GM12878 (cell line): ENCODE measurements around the gene JKAMP. TPM values are rescaled to one million over a fixed set of nuclear protein-coding genes. Genes with fewer than 3 reads are reported as not detected.
A peak's percentile ranks its signal among the peaks of the same experiment; 100 is the strongest.

ENCODE experiments used
- ATAC-seq: fragments of 200-7000 bp; cut with Tn5 transposase; 3 replicates; pipeline ENCODE4 v1.9.1; 2020; ENCODE audit warnings: mild to moderate bottlenecking, moderate library complexity
- BruUV-seq: library from RNA; stranded (reverse); fragments of 400-500 nt; replicated peaks from 2 replicates; lab custom pipeline; 2021; lab: Mats Ljungman, UMichigan
- CTCF ChIA-PET: fragments of 300-600 bp; sonication (Branson Sonifier 250); formaldehyde crosslinking; extraction: SDS; loops from one replicate; lab custom pipeline; 2021; ENCODE audit warnings: inconsistent platforms; lab: Yijun Ruan, JAX
- POLR2A ChIA-PET: fragments of 350-600 bp; formaldehyde crosslinking; extraction: SDS; loops from one replicate; lab custom pipeline; 2021; ENCODE audit warnings: inconsistent platforms; lab: Charles Lee
- RAD21 ChIA-PET: fragments of 300-600 bp; sonication (Branson Sonifier 250); formaldehyde crosslinking; loops from one replicate; lab custom pipeline; 2023; ENCODE audit warnings: antibody characterized with exemption; ENCODE audit not compliant: unreplicated experiment; lab: Charles Lee
- SMC1A ChIA-PET: fragments of 300-600 bp; sonication (Branson Sonifier 250); formaldehyde crosslinking; loops from one replicate; lab custom pipeline; 2023; ENCODE audit not compliant: unreplicated experiment, uncharacterized antibody; lab: Charles Lee
- DNase-seq: peaks from one replicate; pipeline ENCODE4 v3.0.0-alpha.2; 2011; ENCODE audit warnings: low read depth, low spot score
- FAIRE-seq: peaks from 3 replicates; lab custom pipeline; 2011; peaks lifted over from hg19 to GRCh38; lab: Jason Lieb, UNC
- H2AFZ ChIP-seq: 2 replicates; pipeline ENCODE4 v1.6.0; 2011; ENCODE audit warnings: low read depth, low read length, control low read depth; ENCODE audit not compliant: control insufficient read depth
- H3K27ac ChIP-seq: 2 replicates; pipeline ENCODE4 v1.5.1; 2011; ENCODE audit warnings: control low read depth; ENCODE audit not compliant: control insufficient read depth, insufficient read depth
- H3K27me3 ChIP-seq, 2 experiments: replicated peaks in 1 of 2; 2 replicates each; pipeline versions ENCODE4 v1.6.0 to v1.6.1; 2011; ENCODE audit warnings: low read length in 1 of 2; ENCODE audit not compliant: control insufficient read depth in 2 of 2, insufficient read depth in 2 of 2
- H3K36me3 ChIP-seq, 2 experiments: 2 replicates each; pipeline ENCODE4 v1.5.1; 2011; ENCODE audit warnings: low read length in 1 of 2; ENCODE audit not compliant: control insufficient read depth in 2 of 2, insufficient read depth in 2 of 2
- H3K4me1 ChIP-seq: 2 replicates; pipeline ENCODE4 v1.6.1; 2011; ENCODE audit warnings: mild to moderate bottlenecking, low read length, moderate library complexity, mixed read lengths; ENCODE audit not compliant: control insufficient read depth, insufficient read depth
- H3K4me2 ChIP-seq: 2 replicates; pipeline ENCODE4 v1.6.0; 2011; ENCODE audit warnings: control low read depth; ENCODE audit not compliant: control insufficient read depth, insufficient read depth
- H3K4me3 ChIP-seq: fragments of 200-600 bp; sonication (generic); 2 replicates; pipeline ENCODE4 v1.5.1; 2016
- H3K79me2 ChIP-seq: 2 replicates; pipeline ENCODE4 v1.6.0; 2011; ENCODE audit warnings: low read length; ENCODE audit not compliant: control insufficient read depth, insufficient read depth
- H3K9ac ChIP-seq: 2 replicates; pipeline ENCODE4 v1.8.0; 2011; ENCODE audit warnings: low read length, control low read depth, mixed read lengths; ENCODE audit not compliant: control insufficient read depth, insufficient read depth
- H3K9me3 ChIP-seq: replicated peaks from 3 replicates; pipeline ENCODE4 v1.5.1; 2011; ENCODE audit warnings: mild to moderate bottlenecking, low read length; ENCODE audit not compliant: control insufficient read depth, insufficient read depth
- H4K20me1 ChIP-seq: 2 replicates; pipeline ENCODE4 v1.6.0; 2011; ENCODE audit not compliant: control insufficient read depth, insufficient read depth
- EED ChIP-seq: sonication (generic); IDR thresholded peaks from 2 replicates; pipeline ENCODE4 v1.6.1; 2016; ENCODE audit warnings: antibody characterized with exemption, low read depth
- HDGF ChIP-seq: fragments of 450-650 bp; IDR thresholded peaks from 2 replicates; pipeline ENCODE4 v1.6.1; 2016; ENCODE audit warnings: antibody characterized with exemption
- IKZF1 ChIP-seq: fragments of 450-650 bp; conservative IDR thresholded peaks from 2 replicates; pipeline ENCODE4 v1.6.1; 2017; ENCODE audit warnings: antibody characterized with exemption, mild to moderate bottlenecking
- MYB ChIP-seq: fragments of 150-350 bp; IDR thresholded peaks from 2 replicates; pipeline ENCODE4 v1.6.1; 2014; ENCODE audit warnings: mild to moderate bottlenecking, low read depth, low read length, borderline replicate concordance
- NR2F1 ChIP-seq: fragments of 450-650 bp; conservative IDR thresholded peaks from 2 replicates; pipeline ENCODE4 v1.6.1; 2017; ENCODE audit warnings: mild to moderate bottlenecking
- SRF ChIP-seq, 2 experiments: IDR thresholded peaks; 2 replicates each; pipeline ENCODE4 v1.6.1; 2011; ENCODE audit warnings: low read depth in 2 of 2, low read length in 2 of 2, mild to moderate bottlenecking in 1 of 2, moderate library complexity in 1 of 2
- USF2 ChIP-seq: IDR thresholded peaks from 2 replicates; pipeline ENCODE4 v1.6.1; 2011; ENCODE audit warnings: low read depth, low read length, improper control_type of control experiment, borderline replicate concordance
- WGBS: methylation state at CpG from one replicate; pipeline ENCODE4 v1.1.6; 2016; ENCODE audit warnings: low lambda C conversion rate; ENCODE audit not compliant: insufficient replicate concordance, insufficient coverage; ENCODE audit errors: missing lambda C conversion rate; 5-methylcytosine and 5-hydroxymethylcytosine counted together
- in situ Hi-C: fragments of 300-500 bp; cut with MboI; formaldehyde crosslinking; loops from 9 replicates; pipeline ENCODE4 v1.14.3; 2018; ENCODE audit warnings: mixed read lengths
- intact Hi-C: fragments of 100-400 bp; cut with micrococcal nuclease; formaldehyde crosslinking; loops from one replicate; pipeline ENCODE4 v1.14.2; 2022; ENCODE audit not compliant: unreplicated experiment
- polyA plus RNA-seq, 11 experiments: library from polyadenylated mRNA; depleted of rRNA in 4 of 11; unstranded in 6 of 11; stranded (reverse) in 5 of 11; fragments of >200 nt; fragmentation: Nextera tagmentation in 4 of 11; fragmentation: Illumina TruSeq in 1 of 11; extraction: Ambion mirVana in 4 of 11; extraction: Trizol in 1 of 11; gene quantifications; 1 replicate in 1 of 11; 2 replicates in 10 of 11; pipeline versions ENCODE4 v1.2.1 to v1.2.3, GENCODE V29; 2011 to 2016; ENCODE audit warnings: inconsistent platforms in 2 of 11, missing spikeins in 2 of 11, low read depth in 1 of 11
- total RNA-seq, 4 experiments: library from RNA; depleted of rRNA in 3 of 4; stranded (reverse); fragments of >200 nt in 3 of 4; fragmentation: Illumina TruSeq in 1 of 4; extraction: Trizol in 1 of 4; gene quantifications; 2 replicates each; pipeline versions ENCODE4 v1.2.1 to v1.2.3, GENCODE V29; 2013 to 2021

The JKAMP gene
- total and polyA plus RNA-seq, 10 of the 15 experiments (the other 5 are each of a cell fraction or from before 2014, with no cell fraction given) = 18.2 to 129 (median 46.6) TPM

- 98% methylated on average over 2 of the region's 2 CpGs for WGBS
- Histone ChIP-seq H3K27ac (peak overlapping the region; percentile 85; the same call in 1 of the 2 replicates), H3K36me3 (no peaks in the 10 kb centered on the region), H4K20me1 (no peaks in the 10 kb centered on the region), H3K79me2 (peaks cover 60% of the 10 kb centered on the region), H3K4me3 (peak overlapping the region; percentile 83), H3K9ac (peak overlapping the region; percentile 76; the same call in 1 of the 2 replicates), H2AFZ (no peak overlapping the region), H3K27me3 (no peaks in the 10 kb centered on the region), H3K9me3 (no peaks in the 10 kb centered on the region), H3K4me2 (peak overlapping the region; percentile 96), H3K4me1 (peaks cover 10% of the 10 kb centered on the region; the same call in 1 of the 2 replicates)
- POLR2A ChIA-PET = interaction anchor here (1.2 kb wide), 1 partner anchor 25 kb away, joined by 3 read pairs; no protein-coding TSS in a partner anchor
- RAD21 ChIA-PET = interaction anchor here (1.5 kb wide), 1 partner anchor 357 kb away, joined by 4 read pairs; no protein-coding TSS in a partner anchor
- FAIRE-seq = no peak
- ATAC-seq = 0 out of 3 replicates have a peak, but pooled peaks have one; percentile 1
- CTCF ChIA-PET = interaction anchor here (0.7 to 1.1 kb wide), 2 partner anchors 25 to 95 kb away, joined by 3 read pairs; partner anchors contain the start of gene CCDC175
- intact Hi-C loops (loop anchor here (10.0 kb wide), 2 partner anchors 613 to 683 kb away; partner anchors contain the start of genes DHRS7 and PCNX4), in situ Hi-C loops (loop anchor here (25.0 kb wide), 1 partner anchor 680 kb away; the partner anchor contains the start of gene DHRS7)
- SMC1A ChIA-PET = no interaction called here
- BruUV-seq = no TSS peak
- no peak for DNase-seq
- TF ChIP-seq IKZF1 = 0 out of 2 replicates have a peak, but pooled peaks have one; percentile 11
- 0 out of 2 replicates have a peak, but pooled peaks have one; percentile 33 for TF ChIP-seq HDGF
- no peak for TF ChIP-seq EED
- TF ChIP-seq MYB = no peak
- 0 out of 2 replicates have a peak, but pooled peaks have one; percentile 23 for TF ChIP-seq NR2F1
- no peak for TF ChIP-seq USF2
- TF ChIP-seq SRF (IDR thresholded peaks at IDR 0.05; ENCODE audit: low read depth in 2 of 2, low read length in 2 of 2) = no peak
These were observed 2.3 kb upstream of the JKAMP start for GRCh38 chr14:59481871-59482540.
